Measurements from ENCODE around the gene FCGR3A. TPM values are rescaled to one million over a fixed set of nuclear protein-coding genes. Genes with fewer than 3 reads are reported as not detected.

Gene FCGR3A
- total RNA-seq, 1 experiment from 2014 or later = not detected

DNA sequence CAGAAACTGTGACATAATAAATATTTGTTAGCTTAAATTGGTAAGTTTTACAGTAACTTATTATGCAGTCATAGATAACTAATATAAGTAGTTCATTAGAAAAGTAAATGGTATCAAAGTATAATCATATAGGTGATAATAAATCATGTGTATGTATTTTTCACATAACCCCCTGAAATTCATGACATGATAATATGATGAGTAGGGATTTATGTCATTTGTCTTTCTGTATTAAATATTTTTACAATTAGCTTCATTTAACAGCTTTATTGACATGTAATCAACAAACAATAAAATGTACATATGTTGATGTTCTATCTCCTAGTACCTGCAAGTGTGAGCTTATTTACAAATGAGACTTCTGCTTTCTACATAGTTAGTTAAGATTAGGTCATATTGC, 54.1 kb downstream of the FCGR3A start:
- peaks cover 80% of the 10 kb centered on the region for H3K27me3 Mint-ChIP-seq (ENCODE audit: unreplicated experiment)
- no TSS peak for BruUV-seq (replicated peaks)
- CTCF ChIA-PET = interaction anchor here (0.6 kb wide), 1 partner anchor 266 kb away, joined by 4 read pairs; no protein-coding TSS in a partner anchor

DNA sequence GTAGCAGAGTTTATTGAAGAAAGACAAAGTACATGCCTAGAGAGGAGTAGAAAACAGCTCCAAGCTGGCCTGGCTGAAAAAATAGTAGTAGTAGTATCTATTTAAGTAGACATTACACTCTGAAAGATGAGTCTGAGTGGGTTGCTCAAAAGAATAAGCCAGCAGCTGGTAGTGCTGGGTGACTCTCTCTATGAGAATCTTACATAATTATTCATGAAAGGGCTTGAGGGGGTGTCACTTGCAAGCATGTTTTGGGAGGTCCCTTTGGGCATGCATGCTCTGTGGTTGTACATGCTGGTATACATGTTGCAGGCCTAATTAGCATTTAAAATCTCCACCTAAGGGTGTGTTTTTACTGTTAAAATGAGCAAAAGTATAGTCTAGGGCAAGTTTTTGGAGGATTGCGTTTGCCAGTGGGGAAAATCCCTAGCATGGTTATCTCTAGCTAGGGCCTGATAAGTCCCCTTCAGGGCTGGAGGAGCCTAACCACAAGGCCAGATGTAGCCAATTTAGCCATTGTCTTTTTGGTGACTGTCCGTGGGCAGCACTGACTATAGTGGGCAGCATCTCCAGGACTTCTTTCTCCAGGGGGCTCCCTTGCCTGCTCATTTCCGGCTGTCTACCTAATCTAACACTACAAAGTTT, 55.4 kb downstream of the FCGR3A start:
- intact Hi-C loops (cut with micrococcal nuclease; ENCODE audit: unreplicated experiment) = no loop called here
- Mint-ChIP-seq H3K4me3 (ENCODE audit: low read depth, unreplicated experiment) (no peak overlapping the region), H3K27me3 (ENCODE audit: unreplicated experiment) (peaks cover 80% of the 10 kb centered on the region)

More for the DNA sequence above, 54.1 kb downstream of the FCGR3A start:
- Mint-ChIP-seq H3K27ac (ENCODE audit: unreplicated experiment) (no peak overlapping the region), H3K9me3 (ENCODE audit: low read depth, unreplicated experiment) (no peaks in the 10 kb centered on the region), H3K4me3 (ENCODE audit: low read depth, unreplicated experiment) (no peak overlapping the region), H3K4me1 (ENCODE audit: low read depth, unreplicated experiment) (no peaks in the 10 kb centered on the region), H3K36me3 (ENCODE audit: insufficient read depth, unreplicated experiment) (no peaks in the 10 kb centered on the region)
- intact Hi-C loops (cut with micrococcal nuclease; ENCODE audit: unreplicated experiment) = no loop called here
- TF ChIP-seq, protein P1, sequence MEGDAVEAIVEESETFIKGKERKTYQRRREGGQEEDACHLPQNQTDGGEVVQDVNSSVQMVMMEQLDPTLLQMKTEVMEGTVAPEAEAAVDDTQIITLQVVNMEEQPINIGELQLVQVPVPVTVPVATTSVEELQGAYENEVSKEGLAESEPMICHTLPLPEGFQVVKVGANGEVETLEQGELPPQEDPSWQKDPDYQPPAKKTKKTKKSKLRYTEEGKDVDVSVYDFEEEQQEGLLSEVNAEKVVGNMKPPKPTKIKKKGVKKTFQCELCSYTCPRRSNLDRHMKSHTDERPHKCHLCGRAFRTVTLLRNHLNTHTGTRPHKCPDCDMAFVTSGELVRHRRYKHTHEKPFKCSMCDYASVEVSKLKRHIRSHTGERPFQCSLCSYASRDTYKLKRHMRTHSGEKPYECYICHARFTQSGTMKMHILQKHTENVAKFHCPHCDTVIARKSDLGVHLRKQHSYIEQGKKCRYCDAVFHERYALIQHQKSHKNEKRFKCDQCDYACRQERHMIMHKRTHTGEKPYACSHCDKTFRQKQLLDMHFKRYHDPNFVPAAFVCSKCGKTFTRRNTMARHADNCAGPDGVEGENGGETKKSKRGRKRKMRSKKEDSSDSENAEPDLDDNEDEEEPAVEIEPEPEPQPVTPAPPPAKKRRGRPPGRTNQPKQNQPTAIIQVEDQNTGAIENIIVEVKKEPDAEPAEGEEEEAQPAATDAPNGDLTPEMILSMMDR (IDR thresholded peaks at IDR 0.05; ENCODE audit: unreplicated experiment) = no peak
- DNase-seq = no peak

DNA sequence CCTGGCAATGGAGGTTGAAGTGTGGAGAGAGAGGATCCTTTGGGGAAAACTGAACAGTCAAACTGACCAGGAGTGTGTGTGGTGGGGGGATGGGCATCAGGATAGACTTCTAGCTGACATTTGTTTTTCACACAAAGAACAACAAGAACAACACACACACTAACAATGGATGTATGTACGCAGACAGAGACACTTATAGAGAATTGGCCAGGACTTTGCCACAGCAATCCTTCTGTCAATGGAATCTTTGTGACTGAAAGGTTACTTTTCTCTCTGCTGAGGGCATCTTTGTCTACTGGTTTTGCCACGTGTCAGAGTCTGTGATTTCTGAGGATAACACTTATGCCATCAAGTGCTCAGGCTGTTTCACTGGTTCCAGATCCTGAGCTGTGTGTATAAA, 56.8 kb downstream of the FCGR3A start:
- peaks cover 80% of the 10 kb centered on the region for H3K27me3 Mint-ChIP-seq (ENCODE audit: unreplicated experiment)
- no peaks in the 10 kb centered on the region for H3K36me3 Mint-ChIP-seq (ENCODE audit: insufficient read depth, unreplicated experiment)
- DNase-seq = no peak
- CTCF ChIA-PET = no interaction called here
- intact Hi-C loops (cut with micrococcal nuclease; ENCODE audit: unreplicated experiment) = no loop called here
- no peak overlapping the region for H3K27ac Mint-ChIP-seq (ENCODE audit: unreplicated experiment)
- H3K4me1 Mint-ChIP-seq (ENCODE audit: low read depth, unreplicated experiment) = no peaks in the 10 kb centered on the region
- no TSS peak for BruUV-seq (replicated peaks)
- TF ChIP-seq, protein P1 (IDR thresholded peaks at IDR 0.05; ENCODE audit: unreplicated experiment) = no peak
- no peak overlapping the region for H3K4me3 Mint-ChIP-seq (ENCODE audit: low read depth, unreplicated experiment)
- H3K9me3 Mint-ChIP-seq (ENCODE audit: low read depth, unreplicated experiment) = no peaks in the 10 kb centered on the region

More for the DNA sequence above, 55.4 kb downstream of the FCGR3A start:
- DNase-seq = no peak
- Mint-ChIP-seq H3K36me3 (ENCODE audit: insufficient read depth, unreplicated experiment) (no peaks in the 10 kb centered on the region), H3K9me3 (ENCODE audit: low read depth, unreplicated experiment) (no peaks in the 10 kb centered on the region), H3K4me1 (ENCODE audit: low read depth, unreplicated experiment) (no peaks in the 10 kb centered on the region), H3K27ac (ENCODE audit: unreplicated experiment) (no peak overlapping the region)
- TF ChIP-seq, protein P1 (IDR thresholded peaks at IDR 0.05; ENCODE audit: unreplicated experiment) = no peak
- no TSS peak for BruUV-seq (replicated peaks)
- CTCF ChIA-PET = no interaction called here

Other genes with a start within 250 kb of the FCGR3A start
- 0.37 and 0.47 TPM in 2 replicates for gene MPZ, start 239.8 kb downstream of the FCGR3A start, total RNA-seq (2022)
- 242 and 245 TPM in 2 replicates for gene SDHC, start 235.4 kb downstream of the FCGR3A start, total RNA-seq (2022)
- gene CFAP126, start 181.9 kb downstream of the FCGR3A start, total RNA-seq (2022) = not detected in 2 replicates
- gene FCGR2A, start 44.4 kb downstream of the FCGR3A start, total RNA-seq (2022) = not detected in 2 replicates
- gene HSPA6, start 25.3 kb downstream of the FCGR3A start, total RNA-seq (2022) = 1.3 and 1.9 TPM in 2 replicates
- gene FCGR3B, start 81.4 kb upstream of the FCGR3A start, total RNA-seq (2022) = not detected in 2 replicates
- not detected in 2 replicates for gene FCGR2B, start 113.3 kb upstream of the FCGR3A start, total RNA-seq (2022)
- gene FCRLA, start 157.4 kb upstream of the FCGR3A start, total RNA-seq (2022) = not detected in 2 replicates
- 1.8 and 1.9 TPM in 2 replicates for gene FCRLB, start 171.7 kb upstream of the FCGR3A start, total RNA-seq (2022)
- gene DUSP12, start 200.0 kb upstream of the FCGR3A start, total RNA-seq (2022) = 34.4 and 38.3 TPM in 2 replicates
- gene ATF6, start 216.5 kb upstream of the FCGR3A start, total RNA-seq (2022) = 35.3 and 36.5 TPM in 2 replicates